ENCODE results near the gene RPP25L. TPM values are rescaled to one million over a fixed set of nuclear protein-coding genes. Genes with fewer than 3 reads are reported as not detected.

The RPP25L gene
- total RNA-seq, 2 donors from 2014 or later = 8.6 to 16.9 TPM

- H3K27me3 ChIP-seq = peaks cover 3 to 10% of the 10 kb centered on the region in 2 donors
- peaks cover 34% of the 10 kb centered on the region for H3K4me1 ChIP-seq
- H3K36me3 ChIP-seq (replicated peaks in 1 of 2; ENCODE audit: insufficient read depth in 1 of 2, low read depth in 2 of 2) = no peaks in the 10 kb centered on the region
- no peaks in the 10 kb centered on the region for H3K9me3 ChIP-seq
- DNase-seq (no peak), ATAC-seq (no peak)
- H3K4me3 ChIP-seq = no peak overlapping the region
- WGBS, 2 donors = 59 to 100% methylated on average over 1 to 2 of the region's 2 CpGs
- intact Hi-C loops (cut with DNase I) = loop anchor here (5.0 kb wide), 1 partner anchor 35 kb away; no protein-coding TSS in a partner anchor
- no peak overlapping the region for H3K27ac ChIP-seq
- TF ChIP-seq, protein P1, sequence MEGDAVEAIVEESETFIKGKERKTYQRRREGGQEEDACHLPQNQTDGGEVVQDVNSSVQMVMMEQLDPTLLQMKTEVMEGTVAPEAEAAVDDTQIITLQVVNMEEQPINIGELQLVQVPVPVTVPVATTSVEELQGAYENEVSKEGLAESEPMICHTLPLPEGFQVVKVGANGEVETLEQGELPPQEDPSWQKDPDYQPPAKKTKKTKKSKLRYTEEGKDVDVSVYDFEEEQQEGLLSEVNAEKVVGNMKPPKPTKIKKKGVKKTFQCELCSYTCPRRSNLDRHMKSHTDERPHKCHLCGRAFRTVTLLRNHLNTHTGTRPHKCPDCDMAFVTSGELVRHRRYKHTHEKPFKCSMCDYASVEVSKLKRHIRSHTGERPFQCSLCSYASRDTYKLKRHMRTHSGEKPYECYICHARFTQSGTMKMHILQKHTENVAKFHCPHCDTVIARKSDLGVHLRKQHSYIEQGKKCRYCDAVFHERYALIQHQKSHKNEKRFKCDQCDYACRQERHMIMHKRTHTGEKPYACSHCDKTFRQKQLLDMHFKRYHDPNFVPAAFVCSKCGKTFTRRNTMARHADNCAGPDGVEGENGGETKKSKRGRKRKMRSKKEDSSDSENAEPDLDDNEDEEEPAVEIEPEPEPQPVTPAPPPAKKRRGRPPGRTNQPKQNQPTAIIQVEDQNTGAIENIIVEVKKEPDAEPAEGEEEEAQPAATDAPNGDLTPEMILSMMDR (IDR thresholded peaks at IDR 0.05) = no peak
- TF ChIP-seq POLR2A (IDR thresholded peaks at IDR 0.05) = no peak
These were observed 24.6 kb downstream of the RPP25L start for GRCh38 chr9:34587271-34587670.

DNA sequence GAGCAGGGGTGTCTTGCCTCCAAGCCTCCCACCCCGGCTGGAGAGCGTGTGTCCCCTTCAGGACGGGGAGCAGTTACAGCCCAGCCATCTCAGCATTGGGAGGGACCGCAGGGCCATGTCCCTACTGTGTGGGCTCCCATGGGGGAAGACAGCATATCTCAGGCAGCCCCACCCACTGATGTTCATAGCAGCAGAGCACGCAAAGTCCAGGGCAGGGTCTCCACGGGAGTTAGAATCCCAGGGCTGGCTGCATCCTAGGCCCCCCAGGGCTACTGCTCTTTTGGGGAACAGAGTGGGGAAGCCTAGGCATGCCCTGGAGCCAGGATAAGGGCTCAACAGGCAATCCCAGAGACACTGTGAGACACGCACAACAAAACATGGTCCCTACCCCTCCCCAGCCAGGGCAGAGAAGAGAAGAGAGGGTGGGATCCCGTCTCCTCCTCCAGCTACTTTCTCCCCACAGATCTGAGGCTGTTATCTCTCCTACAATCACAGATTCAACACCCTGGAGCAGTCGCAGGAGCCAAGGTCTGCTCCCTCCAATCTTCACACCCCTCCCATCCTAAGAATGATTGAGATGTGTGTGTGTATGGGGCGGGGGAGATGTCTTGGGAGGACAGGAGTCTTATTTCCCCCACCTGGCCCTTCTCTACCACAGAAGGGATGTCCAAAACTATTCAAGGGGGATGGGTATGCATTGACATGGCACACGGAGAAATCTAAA, 25.8 kb downstream of the RPP25L start:
- TF ChIP-seq, protein P1 (IDR thresholded peaks at IDR 0.05) = no peak
- TF ChIP-seq POLR2A (IDR thresholded peaks at IDR 0.05) = no peak
- no peak overlapping the region for H3K27ac ChIP-seq
- no peak overlapping the region for H3K4me3 ChIP-seq
- intact Hi-C loops (cut with DNase I) = loop anchor here (5.0 kb wide), 1 partner anchor 34 kb away; no protein-coding TSS in a partner anchor
- no peaks in the 10 kb centered on the region for H3K9me3 ChIP-seq
- no peak for DNase-seq
- H3K4me1 ChIP-seq = peaks cover 25% of the 10 kb centered on the region
- 13 to 18% methylated on average over 5 to 11 of the region's 11 CpGs for WGBS, 2 donors
- no peaks in the 10 kb centered on the region for H3K36me3 ChIP-seq (replicated peaks in 1 of 2; ENCODE audit: insufficient read depth in 1 of 2, low read depth in 2 of 2)
- H3K27me3 ChIP-seq = peaks cover 3 to 10% of the 10 kb centered on the region in 2 donors
- ATAC-seq = no peak

- intact Hi-C loops (cut with DNase I) = loop anchor here (5.0 kb wide), 1 partner anchor 33 kb away; no protein-coding TSS in a partner anchor
- Histone ChIP-seq H3K36me3 (replicated peaks in 1 of 2; ENCODE audit: insufficient read depth in 1 of 2, low read depth in 2 of 2) (no peaks in the 10 kb centered on the region), H3K27me3 (peaks cover 3 to 10% of the 10 kb centered on the region in 2 donors), H3K4me1 (peaks cover 14% of the 10 kb centered on the region), H3K9me3 (no peaks in the 10 kb centered on the region), H3K27ac (no peak overlapping the region), H3K4me3 (no peak overlapping the region)
- WGBS, 2 donors = 34 to 42% methylated on average over 5 of the region's 5 CpGs
- TF ChIP-seq, protein P1 (IDR thresholded peaks at IDR 0.05) = no peak
- TF ChIP-seq POLR2A (IDR thresholded peaks at IDR 0.05) = no peak
- ATAC-seq = no peak
- DNase-seq = no peak
These were observed 26.9 kb downstream of the RPP25L start for GRCh38 chr9:34584970-34585369.

- 84 to 86% methylated on average over 5 of the region's 5 CpGs for WGBS, 2 donors
- Histone ChIP-seq H3K27ac (no peak overlapping the region), H3K36me3 (replicated peaks in 1 of 2; ENCODE audit: insufficient read depth in 1 of 2, low read depth in 2 of 2) (no peaks in the 10 kb centered on the region), H3K27me3 (peaks cover 0 to 22% of the 10 kb centered on the region in 2 donors), H3K4me1 (peaks cover 12% of the 10 kb centered on the region), H3K4me3 (no peak overlapping the region), H3K9me3 (no peaks in the 10 kb centered on the region)
- DNase-seq (no peak), ATAC-seq (no peak)
- TF ChIP-seq POLR2A (IDR thresholded peaks at IDR 0.05) = no peak
- TF ChIP-seq, protein P1 (IDR thresholded peaks at IDR 0.05) = no peak
- intact Hi-C loops (cut with DNase I) = no loop called here
These were observed 29.1 kb downstream of the RPP25L start for GRCh38 chr9:34582787-34583186.

DNA sequence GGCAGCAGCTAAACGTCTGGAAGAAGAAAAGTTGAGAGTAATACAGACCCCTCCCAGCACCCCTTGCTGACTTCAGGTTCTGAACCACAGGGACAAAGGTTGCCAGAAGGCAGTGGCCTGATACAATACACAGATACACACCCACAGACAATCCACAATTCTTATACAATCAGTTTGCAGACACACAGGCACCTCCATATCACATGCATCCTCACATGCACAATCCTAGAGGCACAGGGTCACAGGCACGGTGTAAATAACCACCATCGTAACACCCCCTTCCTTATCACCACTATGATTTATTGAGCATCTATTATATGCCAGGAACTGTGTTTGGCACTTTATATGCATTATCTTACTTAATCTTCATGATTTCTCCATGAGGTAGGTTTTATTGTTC, 30.6 kb downstream of the RPP25L start:
- Histone ChIP-seq H3K9me3 (no peaks in the 10 kb centered on the region), H3K4me3 (no peak overlapping the region), H3K27me3 (peaks cover 0 to 26% of the 10 kb centered on the region in 2 donors), H3K36me3 (replicated peaks in 1 of 2; ENCODE audit: insufficient read depth in 1 of 2, low read depth in 2 of 2) (no peaks in the 10 kb centered on the region), H3K27ac (no peak overlapping the region), H3K4me1 (peaks cover 12% of the 10 kb centered on the region)
- intact Hi-C loops (cut with DNase I) = no loop called here
- no peak for TF ChIP-seq POLR2A (IDR thresholded peaks at IDR 0.05)
- TF ChIP-seq, protein P1 (IDR thresholded peaks at IDR 0.05) = no peak
- no peak for DNase-seq
- 65 to 72% methylated on average over 3 of the region's 3 CpGs for WGBS, 2 donors
- ATAC-seq = no peak
